Measurements from ENCODE around the gene GSN.

- TF ChIP-seq POLR2AphosphoS5 (IDR thresholded peaks at IDR 0.05; ENCODE audit: insufficient read depth in 1 of 2, low read depth in 1 of 2) (peak; percentile 6 to 7), CTCF (IDR thresholded peaks at IDR 0.05) (no peak)
These were observed 104.5 kb downstream of the GSN start for GRCh38 chr9:121372239-121373010.

Data from vagina (tissue), 2 donors.